GM20000 (cell line): ENCODE data around the gene AKAP10.

ENCODE experiments used
- DNase-seq: peaks from one replicate; pipeline ENCODE4 v3.0.0; 2012; ENCODE audit warnings: low spot score
- CTCF ChIP-seq: IDR thresholded peaks from 2 replicates; pipeline ENCODE4 v1.5.1; 2012; ENCODE audit warnings: mild to moderate bottlenecking, control low read depth; ENCODE audit errors: extremely low read depth, missing control alignments

The AKAP10 gene

GRCh38 chr17:19935169-19935568 lies 42.5 kb downstream of the AKAP10 start:
- DNase-seq: no peak
- no peak for TF ChIP-seq CTCF

GRCh38 chr17:19933628-19934027 lies 44.0 kb downstream of the AKAP10 start:
- DNase-seq: no peak
- no peak for TF ChIP-seq CTCF

GRCh38 chr17:19933221-19933620 lies 44.4 kb downstream of the AKAP10 start:
- TF ChIP-seq CTCF: no peak
- no peak for DNase-seq

GRCh38 chr17:19928299-19928698 lies 49.3 kb downstream of the AKAP10 start:
- no peak for TF ChIP-seq CTCF
- DNase-seq: no peak

- no peak for TF ChIP-seq CTCF
- DNase-seq: no peak
These were observed 62.2 kb downstream of the AKAP10 start for GRCh38 chr17:19915245-19915978.

GRCh38 chr17:19911033-19911432 lies 66.6 kb downstream of the AKAP10 start:
- no peak for TF ChIP-seq CTCF
- DNase-seq: no peak

GRCh38 chr17:19909139-19909538 lies 68.5 kb downstream of the AKAP10 start:
- no peak for DNase-seq
- no peak for TF ChIP-seq CTCF
